Keratinocyte (primary cell): ENCODE results near the gene RNF212.

ENCODE experiments used
- CTCF ChIP-seq, 3 experiments: IDR thresholded peaks in 1 of 3; conservative IDR thresholded peaks in 1 of 3; optimal IDR thresholded peaks in 1 of 3; 2 replicates in 2 of 3; 3 replicates in 1 of 3; pipeline versions ENCODE3 to v1.5.1; 2011; ENCODE audit warnings: low read length in 3 of 3, mild to moderate bottlenecking in 3 of 3, moderate library complexity in 2 of 3, control low read depth in 1 of 3, inconsistent platforms in 1 of 3; ENCODE audit not compliant: insufficient read depth in 2 of 3; ENCODE audit errors: extremely low read depth in 1 of 3
- EZH2 ChIP-seq: IDR thresholded peaks from one replicate; pipeline ENCODE4 v1.6.1; 2012; ENCODE audit warnings: inconsistent platforms, mild to moderate bottlenecking, low read length, moderate library complexity

- TF ChIP-seq CTCF (optimal IDR thresholded peaks at IDR 0.05 in 1 of 3, IDR thresholded peaks at IDR 0.05 in 1 of 3, conservative IDR thresholded peaks at IDR 0.05 in 1 of 3; ENCODE audit: extremely low read depth in 1 of 3, insufficient read depth in 2 of 3, low read length in 3 of 3) (no peak), EZH2 (no peak)
Observed at GRCh38 chr4:1043162-1043561, 70.2 kb downstream of the RNF212 start.
